CD14-positive monocyte (primary cell): ENCODE data around the gene SPON1. TPM values are rescaled to one million over a fixed set of nuclear protein-coding genes. Genes with fewer than 3 reads are reported as not detected.

Experiments used
- DNase-seq, 3 donors: peaks; one replicate each; pipeline ENCODE4 v3.0.0-alpha.2; 2011 to 2022
- H2AFZ ChIP-seq: 2 replicates; pipeline ENCODE4 v1.6.0; 2012; ENCODE audit warnings: mild to moderate bottlenecking, low read depth, low read length, inconsistent platforms; ENCODE audit not compliant: insufficient read depth, poor library complexity, severe bottlenecking
- H3K27ac ChIP-seq, 2 donors: 1 replicate in 1 of 2; 2 replicates in 1 of 2; pipeline ENCODE4 v1.5.1; 2012 to 2013; ENCODE audit warnings: low read length in 2 of 2, control low read depth in 1 of 2, inconsistent platforms in 1 of 2, low read depth in 1 of 2, mild to moderate bottlenecking in 1 of 2
- H3K27me3 ChIP-seq, 2 donors: one replicate each; pipeline versions ENCODE4 v1.6.0 to v1.6.1; 2011 to 2013; ENCODE audit warnings: low read length in 2 of 2; ENCODE audit not compliant: control insufficient read depth in 2 of 2, insufficient read depth in 2 of 2
- H3K36me3 ChIP-seq, 2 donors: replicated peaks in 1 of 2; 1 replicate in 1 of 2; 2 replicates in 1 of 2; pipeline versions ENCODE4 v1.5.1 to v1.6.1; 2012 to 2013; ENCODE audit warnings: low read length in 2 of 2, control low read depth in 1 of 2, inconsistent platforms in 1 of 2, mild to moderate bottlenecking in 1 of 2; ENCODE audit not compliant: insufficient read depth in 2 of 2, control insufficient read depth in 1 of 2
- H3K4me1 ChIP-seq, 2 donors: 1 replicate in 1 of 2; 2 replicates in 1 of 2; pipeline versions ENCODE4 v1.5.1 to v1.6.1; 2012 to 2013; ENCODE audit warnings: low read length in 2 of 2, control low read depth in 1 of 2, inconsistent platforms in 1 of 2, mild to moderate bottlenecking in 1 of 2, moderate library complexity in 1 of 2; ENCODE audit not compliant: insufficient read depth in 2 of 2, control insufficient read depth in 1 of 2
- H3K4me2 ChIP-seq: replicated peaks from 2 replicates; pipeline ENCODE3; 2012; ENCODE audit warnings: low read length, moderate library complexity, mild to moderate bottlenecking; ENCODE audit not compliant: poor library complexity, severe bottlenecking; ENCODE audit errors: extremely low read depth
- H3K4me3 ChIP-seq, 3 experiments: fragments of 200-600 bp in 1 of 3; sonication (generic) in 1 of 3; replicated peaks in 1 of 3; 1 replicate in 2 of 3; 2 replicates in 1 of 3; pipeline ENCODE4 v1.5.1; 2011 to 2013; ENCODE audit warnings: low read length in 3 of 3, mild to moderate bottlenecking in 3 of 3, control low read depth in 2 of 3, low read depth in 2 of 3, inconsistent platforms in 1 of 3, moderate library complexity in 1 of 3
- H3K79me2 ChIP-seq: 2 replicates; pipeline ENCODE4 v1.6.0; 2012; ENCODE audit warnings: mild to moderate bottlenecking, control low read depth, inconsistent platforms, low read length, moderate library complexity; ENCODE audit not compliant: insufficient read depth
- H3K9ac ChIP-seq: 2 replicates; pipeline ENCODE4 v1.6.0; 2017; ENCODE audit warnings: low read length, mild to moderate bottlenecking; ENCODE audit not compliant: insufficient read depth, poor library complexity, severe bottlenecking
- H3K9me3 ChIP-seq, 2 donors: replicated peaks in 1 of 2; 1 replicate in 1 of 2; 2 replicates in 1 of 2; pipeline versions ENCODE4 v1.5.1 to v1.6.1; 2012 to 2013; ENCODE audit warnings: low read length in 2 of 2, control low read depth in 1 of 2; ENCODE audit not compliant: control insufficient read depth in 1 of 2, insufficient read depth in 1 of 2
- H4K20me1 ChIP-seq: 2 replicates; pipeline ENCODE4 v1.6.0; 2012; ENCODE audit warnings: mild to moderate bottlenecking, low read length, control low read depth, moderate library complexity; ENCODE audit not compliant: insufficient read depth
- H3K27ac Mint-ChIP-seq, 7 donors: one replicate each; pipeline ENCODE4 v1.8.0; 2020; ENCODE audit warnings: mild to moderate bottlenecking in 7 of 7, mixed read lengths in 7 of 7, moderate library complexity in 6 of 7, inconsistent platforms in 2 of 7
- H3K27me3 Mint-ChIP-seq, 3 donors: one replicate each; pipeline ENCODE4 v1.8.0; 2021 to 2022; ENCODE audit warnings: low read depth in 3 of 3, mild to moderate bottlenecking in 3 of 3, mixed read lengths in 3 of 3, moderate library complexity in 3 of 3, inconsistent platforms in 1 of 3
- H3K36me3 Mint-ChIP-seq, 2 donors: one replicate each; pipeline ENCODE4 v1.8.0; 2020; ENCODE audit warnings: mixed read lengths in 2 of 2, inconsistent platforms in 1 of 2, mild to moderate bottlenecking in 1 of 2
- H3K4me1 Mint-ChIP-seq: one replicate; pipeline ENCODE4 v1.8.0; 2020; ENCODE audit warnings: mild to moderate bottlenecking, mixed read lengths
- H3K4me3 Mint-ChIP-seq, 2 donors: one replicate each; pipeline ENCODE4 v1.8.0; 2020; ENCODE audit warnings: mild to moderate bottlenecking in 2 of 2, mixed read lengths in 2 of 2, moderate library complexity in 1 of 2
- H3K9me3 Mint-ChIP-seq, 7 donors: one replicate each; pipeline ENCODE4 v1.8.0; 2020 to 2022; ENCODE audit warnings: mixed read lengths in 7 of 7, mild to moderate bottlenecking in 6 of 7, moderate library complexity in 6 of 7, inconsistent platforms in 2 of 7
- WGBS: methylation state at CpG from one replicate; pipeline ENCODE4 v1.1.5; 2013; ENCODE audit warnings: missing lambda C conversion rate; ENCODE audit not compliant: insufficient coverage; 5-methylcytosine and 5-hydroxymethylcytosine counted together
- intact Hi-C, 2 donors: fragments of 100-400 bp; cut with micrococcal nuclease; formaldehyde crosslinking; loops; one replicate each; pipeline versions ENCODE4 v1.15.0 to v1.15.1; 2023
- polyA plus RNA-seq, 3 donors: library from polyadenylated mRNA; depleted of rRNA in 1 of 3; unstranded in 2 of 3; stranded (reverse) in 1 of 3; fragments of 300-500 nt in 2 of 3; fragments of >200 nt in 1 of 3; fragmentation: Illumina TruSeq in 2 of 3; gene quantifications; 1 replicate in 2 of 3; 2 replicates in 1 of 3; pipeline ENCODE4 v1.2.3, GENCODE V29; 2012 to 2021
- TF ChIP-seq, protein P1 (sequence below): fragments of 200-600 bp; IDR thresholded peaks from one replicate; pipeline ENCODE4 v1.8.0; 2022; ENCODE audit warnings: antibody characterized with exemption, mild to moderate bottlenecking

Gene SPON1
- polyA plus RNA-seq, 3 donors, result not detected

GRCh38 chr11:14124350-14124749 lies 161.8 kb downstream of the SPON1 start:
- no peak overlapping the region for H3K4me2 ChIP-seq
- no peaks in the 10 kb centered on the region for H3K36me3 Mint-ChIP-seq
- H2AFZ ChIP-seq, result no peak overlapping the region
- H3K27me3 ChIP-seq, result no peaks in the 10 kb centered on the region
- H3K79me2 ChIP-seq, result no peaks in the 10 kb centered on the region
- DNase-seq, result no peak
- H3K4me3 ChIP-seq, result no peak overlapping the region
- no peak overlapping the region for H3K27ac Mint-ChIP-seq
- peaks cover 0 to 4% of the 10 kb centered on the region in 2 donors for H3K9me3 ChIP-seq
- WGBS, result no CpG with 5 or more reads among the region's 3 CpGs
- H3K4me1 Mint-ChIP-seq, result no peaks in the 10 kb centered on the region
- H4K20me1 ChIP-seq, result no peaks in the 10 kb centered on the region
- H3K4me1 ChIP-seq, result no peaks in the 10 kb centered on the region
- TF ChIP-seq, protein P1, sequence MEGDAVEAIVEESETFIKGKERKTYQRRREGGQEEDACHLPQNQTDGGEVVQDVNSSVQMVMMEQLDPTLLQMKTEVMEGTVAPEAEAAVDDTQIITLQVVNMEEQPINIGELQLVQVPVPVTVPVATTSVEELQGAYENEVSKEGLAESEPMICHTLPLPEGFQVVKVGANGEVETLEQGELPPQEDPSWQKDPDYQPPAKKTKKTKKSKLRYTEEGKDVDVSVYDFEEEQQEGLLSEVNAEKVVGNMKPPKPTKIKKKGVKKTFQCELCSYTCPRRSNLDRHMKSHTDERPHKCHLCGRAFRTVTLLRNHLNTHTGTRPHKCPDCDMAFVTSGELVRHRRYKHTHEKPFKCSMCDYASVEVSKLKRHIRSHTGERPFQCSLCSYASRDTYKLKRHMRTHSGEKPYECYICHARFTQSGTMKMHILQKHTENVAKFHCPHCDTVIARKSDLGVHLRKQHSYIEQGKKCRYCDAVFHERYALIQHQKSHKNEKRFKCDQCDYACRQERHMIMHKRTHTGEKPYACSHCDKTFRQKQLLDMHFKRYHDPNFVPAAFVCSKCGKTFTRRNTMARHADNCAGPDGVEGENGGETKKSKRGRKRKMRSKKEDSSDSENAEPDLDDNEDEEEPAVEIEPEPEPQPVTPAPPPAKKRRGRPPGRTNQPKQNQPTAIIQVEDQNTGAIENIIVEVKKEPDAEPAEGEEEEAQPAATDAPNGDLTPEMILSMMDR, result no peak
- no peak overlapping the region for H3K27ac ChIP-seq
- peaks cover 5 to 21% (median 7%) of the 10 kb centered on the region in 7 donors for H3K9me3 Mint-ChIP-seq
- no peaks in the 10 kb centered on the region for H3K27me3 Mint-ChIP-seq
- intact Hi-C loops, result no loop called here
- no peak overlapping the region for H3K4me3 Mint-ChIP-seq
- H3K9ac ChIP-seq, result no peak overlapping the region
- H3K36me3 ChIP-seq, result no peaks in the 10 kb centered on the region

DNA sequence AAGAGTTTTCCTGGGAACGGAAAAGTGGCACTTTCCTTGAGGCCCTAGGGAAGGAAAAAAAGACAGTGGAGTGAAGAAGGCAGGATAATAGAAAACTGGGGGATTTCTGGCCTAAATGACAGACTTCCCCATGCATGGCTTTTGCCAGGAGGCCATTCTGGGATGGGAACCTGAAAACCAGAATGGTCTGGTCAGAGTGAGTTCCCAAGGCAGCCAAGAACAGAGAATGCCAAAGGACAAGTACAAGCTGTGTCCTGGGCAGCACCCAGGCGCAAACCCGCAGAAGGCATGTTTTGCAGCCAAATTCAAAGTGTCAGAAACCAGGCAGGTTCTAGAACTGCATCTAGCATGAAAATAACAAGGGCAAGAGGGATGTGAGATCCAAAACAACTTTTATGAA lies 162.4 kb downstream of the SPON1 start:
- WGBS, result 100% methylated on average over 3 of the region's 3 CpGs
- Histone ChIP-seq H3K79me2 (no peaks in the 10 kb centered on the region), H2AFZ (no peak overlapping the region), H3K27ac (no peak overlapping the region), H3K4me1 (no peaks in the 10 kb centered on the region), H3K27me3 (no peaks in the 10 kb centered on the region), H3K4me2 (no peak overlapping the region), H3K4me3 (no peak overlapping the region), H3K9ac (no peak overlapping the region), H4K20me1 (no peaks in the 10 kb centered on the region), H3K9me3 (peaks cover 0 to 4% of the 10 kb centered on the region in 2 donors), H3K36me3 (no peaks in the 10 kb centered on the region)
- Mint-ChIP-seq H3K36me3 (no peaks in the 10 kb centered on the region), H3K9me3 (peaks cover 5 to 21% (median 7%) of the 10 kb centered on the region in 7 donors), H3K27me3 (no peaks in the 10 kb centered on the region), H3K27ac (no peak overlapping the region), H3K4me3 (no peak overlapping the region), H3K4me1 (no peaks in the 10 kb centered on the region)
- intact Hi-C loops, result no loop called here
- no peak for DNase-seq
- TF ChIP-seq, protein P1, result no peak
